Measurements from ENCODE around the gene VCP. TPM values are rescaled to one million over a fixed set of nuclear protein-coding genes. Genes with fewer than 3 reads are reported as not detected.

The VCP gene
- total RNA-seq, 1 experiment from 2014 or later, result 170 TPM

DNA sequence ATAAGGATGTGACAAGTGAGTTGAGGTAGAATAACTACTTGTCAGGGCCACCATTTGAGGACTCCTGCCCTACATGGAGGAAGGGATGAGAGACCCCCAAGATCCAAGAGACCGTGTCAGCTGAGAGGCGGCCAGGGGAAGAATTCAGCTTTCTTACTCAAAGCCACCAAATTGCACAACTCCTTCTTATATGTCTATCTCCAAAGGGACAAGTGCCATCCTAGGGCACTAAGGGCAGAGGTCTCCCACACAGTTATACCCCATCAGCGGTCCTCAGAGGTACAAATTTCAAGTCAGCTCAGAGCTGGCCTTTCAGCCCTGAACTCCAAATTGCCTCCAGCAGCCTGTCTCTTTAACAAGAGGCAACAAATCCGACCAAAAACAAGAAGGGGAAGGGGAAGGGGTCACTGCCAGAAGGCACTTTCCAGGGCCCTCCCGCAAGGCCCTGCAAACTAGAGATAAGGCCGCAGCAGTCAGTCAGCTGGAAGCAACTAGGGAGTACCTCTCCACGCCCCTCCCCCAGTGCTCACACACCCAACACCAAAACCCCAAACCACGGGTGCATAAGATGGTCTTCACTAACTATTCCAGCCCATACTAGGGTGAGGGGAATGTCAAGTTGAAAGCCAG is 36.6 kb upstream of the VCP start:
- TF ChIP-seq ZNF274 (IDR thresholded peaks at IDR 0.05; ENCODE audit: low read depth, low read length), result no peak
- no peak for TF ChIP-seq EGR1 (IDR thresholded peaks at IDR 0.05; ENCODE audit: low read depth)
- TF ChIP-seq CEBPB (IDR thresholded peaks at IDR 0.05; ENCODE audit: low read depth), result no peak
- no peak for TF ChIP-seq SRF (IDR thresholded peaks at IDR 0.05; ENCODE audit: low read depth)
- TF ChIP-seq, protein P1, sequence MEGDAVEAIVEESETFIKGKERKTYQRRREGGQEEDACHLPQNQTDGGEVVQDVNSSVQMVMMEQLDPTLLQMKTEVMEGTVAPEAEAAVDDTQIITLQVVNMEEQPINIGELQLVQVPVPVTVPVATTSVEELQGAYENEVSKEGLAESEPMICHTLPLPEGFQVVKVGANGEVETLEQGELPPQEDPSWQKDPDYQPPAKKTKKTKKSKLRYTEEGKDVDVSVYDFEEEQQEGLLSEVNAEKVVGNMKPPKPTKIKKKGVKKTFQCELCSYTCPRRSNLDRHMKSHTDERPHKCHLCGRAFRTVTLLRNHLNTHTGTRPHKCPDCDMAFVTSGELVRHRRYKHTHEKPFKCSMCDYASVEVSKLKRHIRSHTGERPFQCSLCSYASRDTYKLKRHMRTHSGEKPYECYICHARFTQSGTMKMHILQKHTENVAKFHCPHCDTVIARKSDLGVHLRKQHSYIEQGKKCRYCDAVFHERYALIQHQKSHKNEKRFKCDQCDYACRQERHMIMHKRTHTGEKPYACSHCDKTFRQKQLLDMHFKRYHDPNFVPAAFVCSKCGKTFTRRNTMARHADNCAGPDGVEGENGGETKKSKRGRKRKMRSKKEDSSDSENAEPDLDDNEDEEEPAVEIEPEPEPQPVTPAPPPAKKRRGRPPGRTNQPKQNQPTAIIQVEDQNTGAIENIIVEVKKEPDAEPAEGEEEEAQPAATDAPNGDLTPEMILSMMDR (IDR thresholded peaks at IDR 0.05 in 2 of 3, conservative IDR thresholded peaks at IDR 0.05 in 1 of 3; ENCODE audit: borderline replicate concordance in 1 of 3, insufficient read depth in 1 of 3, low read depth in 2 of 3, low read length in 2 of 3), result no peak
- no peak for TF ChIP-seq EZH2 (IDR thresholded peaks at IDR 0.05)
- TF ChIP-seq, protein P2, sequence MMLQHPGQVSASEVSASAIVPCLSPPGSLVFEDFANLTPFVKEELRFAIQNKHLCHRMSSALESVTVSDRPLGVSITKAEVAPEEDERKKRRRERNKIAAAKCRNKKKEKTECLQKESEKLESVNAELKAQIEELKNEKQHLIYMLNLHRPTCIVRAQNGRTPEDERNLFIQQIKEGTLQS (IDR thresholded peaks at IDR 0.05), result no peak
- TF ChIP-seq SIN3A (IDR thresholded peaks at IDR 0.05; ENCODE audit: low read depth), result no peak
- TF ChIP-seq, protein P3, sequence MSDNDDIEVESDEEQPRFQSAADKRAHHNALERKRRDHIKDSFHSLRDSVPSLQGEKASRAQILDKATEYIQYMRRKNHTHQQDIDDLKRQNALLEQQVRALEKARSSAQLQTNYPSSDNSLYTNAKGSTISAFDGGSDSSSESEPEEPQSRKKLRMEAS (IDR thresholded peaks at IDR 0.05), result no peak
- no peak for TF ChIP-seq FOSL1 (IDR thresholded peaks at IDR 0.05; ENCODE audit: low read depth)
- TF ChIP-seq YY1 (IDR thresholded peaks at IDR 0.05; ENCODE audit: extremely low read depth, insufficient replicate concordance, low read depth, low read length), result no peak
- no peak for TF ChIP-seq ZFX (IDR thresholded peaks at IDR 0.05)
- TF ChIP-seq POLR2A (IDR thresholded peaks at IDR 0.05; ENCODE audit: borderline replicate concordance, extremely low read depth, insufficient read depth, insufficient read length), result no peak
- no peak for TF ChIP-seq TCF7L2 (IDR thresholded peaks at IDR 0.05; ENCODE audit: borderline replicate concordance, extremely low read depth, insufficient read depth, insufficient read length)
- TF ChIP-seq, protein P4, sequence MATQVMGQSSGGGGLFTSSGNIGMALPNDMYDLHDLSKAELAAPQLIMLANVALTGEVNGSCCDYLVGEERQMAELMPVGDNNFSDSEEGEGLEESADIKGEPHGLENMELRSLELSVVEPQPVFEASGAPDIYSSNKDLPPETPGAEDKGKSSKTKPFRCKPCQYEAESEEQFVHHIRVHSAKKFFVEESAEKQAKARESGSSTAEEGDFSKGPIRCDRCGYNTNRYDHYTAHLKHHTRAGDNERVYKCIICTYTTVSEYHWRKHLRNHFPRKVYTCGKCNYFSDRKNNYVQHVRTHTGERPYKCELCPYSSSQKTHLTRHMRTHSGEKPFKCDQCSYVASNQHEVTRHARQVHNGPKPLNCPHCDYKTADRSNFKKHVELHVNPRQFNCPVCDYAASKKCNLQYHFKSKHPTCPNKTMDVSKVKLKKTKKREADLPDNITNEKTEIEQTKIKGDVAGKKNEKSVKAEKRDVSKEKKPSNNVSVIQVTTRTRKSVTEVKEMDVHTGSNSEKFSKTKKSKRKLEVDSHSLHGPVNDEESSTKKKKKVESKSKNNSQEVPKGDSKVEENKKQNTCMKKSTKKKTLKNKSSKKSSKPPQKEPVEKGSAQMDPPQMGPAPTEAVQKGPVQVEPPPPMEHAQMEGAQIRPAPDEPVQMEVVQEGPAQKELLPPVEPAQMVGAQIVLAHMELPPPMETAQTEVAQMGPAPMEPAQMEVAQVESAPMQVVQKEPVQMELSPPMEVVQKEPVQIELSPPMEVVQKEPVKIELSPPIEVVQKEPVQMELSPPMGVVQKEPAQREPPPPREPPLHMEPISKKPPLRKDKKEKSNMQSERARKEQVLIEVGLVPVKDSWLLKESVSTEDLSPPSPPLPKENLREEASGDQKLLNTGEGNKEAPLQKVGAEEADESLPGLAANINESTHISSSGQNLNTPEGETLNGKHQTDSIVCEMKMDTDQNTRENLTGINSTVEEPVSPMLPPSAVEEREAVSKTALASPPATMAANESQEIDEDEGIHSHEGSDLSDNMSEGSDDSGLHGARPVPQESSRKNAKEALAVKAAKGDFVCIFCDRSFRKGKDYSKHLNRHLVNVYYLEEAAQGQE (IDR thresholded peaks at IDR 0.05; ENCODE audit: low read depth), result no peak
- TF ChIP-seq RAD21 (IDR thresholded peaks at IDR 0.05; ENCODE audit: low read depth), result no peak
- no peak for TF ChIP-seq JUND (IDR thresholded peaks at IDR 0.05)
- no peak for TF ChIP-seq CBX3 (IDR thresholded peaks at IDR 0.05; ENCODE audit: low read depth)
- BruUV-seq (replicated peaks), result no TSS peak
- H3K4me2 ChIP-seq (ENCODE audit: low read length), result no peak overlapping the region
- no peaks in the 10 kb centered on the region for H3K27me3 ChIP-seq (ENCODE audit: insufficient read depth, low read length)
- no peak overlapping the region for H3K9ac ChIP-seq (ENCODE audit: low read length)
- H3K27ac ChIP-seq (ENCODE audit: low read depth, low read length), result no peak overlapping the region
- H3K9me3 ChIP-seq (ENCODE audit: control insufficient read depth in 1 of 2, insufficient read depth in 1 of 2, low read depth in 1 of 2, low read length in 2 of 2), result no peaks in the 10 kb centered on the region
- ATAC-seq (no peak), DNase-seq (ENCODE audit: low read depth, low spot score) (no peak)
- ChIA-PET CTCF (no interaction called here), POLR2A (no interaction called here), RAD21 (ENCODE audit: low non-redundant PET in 1 of 2, low total read pairs in 2 of 2, uncharacterized antibody in 2 of 2, unreplicated experiment in 2 of 2) (no interaction called here)
- H3K4me3 ChIP-seq (replicated peaks in 1 of 2; ENCODE audit: low read depth in 1 of 2, low read length in 2 of 2), result no peak overlapping the region
- no peaks in the 10 kb centered on the region for H3K9me2 ChIP-seq (ENCODE audit: insufficient read depth)
- no peaks in the 10 kb centered on the region for H4K20me1 ChIP-seq (ENCODE audit: insufficient read depth)
- H2AFZ ChIP-seq (ENCODE audit: low read depth, low read length, poor library complexity, severe bottlenecking), result no peak overlapping the region
- H3K36me3 ChIP-seq (ENCODE audit: control insufficient read depth in 1 of 2, insufficient read depth in 2 of 2, low read length in 2 of 2), result no peaks in the 10 kb centered on the region
- intact Hi-C loops (cut with micrococcal nuclease), result no loop called here
- peaks cover 18 to 40% of the 10 kb centered on the region in 2 experiments for H3K4me1 ChIP-seq (ENCODE audit: control insufficient read depth in 1 of 2, insufficient read depth in 2 of 2, low read length in 2 of 2)
- no peaks in the 10 kb centered on the region for H3K79me2 ChIP-seq (ENCODE audit: insufficient read depth, low read length)
